GM18858 (cell line): Measurements from ENCODE around the gene SBF1.
"Not testable (repeated sequence)": the region's sequence is repeated elsewhere in the genome, so short reads cannot be mapped to it uniquely, and the experiment has no call there.

Experiments
- ATAC-seq: cut with Tn5 transposase; IDR thresholded peaks from one replicate; pipeline ENCODE4 v1.9.1; 2021; ENCODE audit not compliant: unreplicated experiment

SBF1 gene

DNA sequence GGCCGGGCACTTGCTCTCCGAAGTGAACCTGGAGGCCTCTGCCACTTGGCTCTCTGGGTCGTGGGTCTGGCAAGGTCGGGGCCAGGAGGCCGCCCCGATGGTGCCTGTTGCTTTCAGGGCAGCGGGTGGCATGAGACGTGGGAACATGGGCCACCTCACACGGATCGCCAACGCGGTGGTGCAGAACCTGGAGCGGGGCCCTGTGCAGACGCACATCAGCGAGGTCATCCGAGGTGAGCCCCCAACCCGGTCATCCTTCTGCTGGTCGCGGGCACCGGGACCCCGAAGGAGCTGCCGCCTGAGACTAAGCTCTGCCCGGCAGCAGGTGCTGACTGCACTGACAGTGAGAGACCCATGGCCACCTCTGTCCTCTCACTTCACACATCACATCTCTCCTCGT is 40.0 kb downstream of the SBF1 start:
- no peak for ATAC-seq

- ATAC-seq = not testable (repeated sequence)
Observed at GRCh38 chr22:50432877-50433510, 41.8 kb downstream of the SBF1 start.

GRCh38 chr22:50432131-50432876 is 42.5 kb downstream of the SBF1 start:
- no peak for ATAC-seq

DNA sequence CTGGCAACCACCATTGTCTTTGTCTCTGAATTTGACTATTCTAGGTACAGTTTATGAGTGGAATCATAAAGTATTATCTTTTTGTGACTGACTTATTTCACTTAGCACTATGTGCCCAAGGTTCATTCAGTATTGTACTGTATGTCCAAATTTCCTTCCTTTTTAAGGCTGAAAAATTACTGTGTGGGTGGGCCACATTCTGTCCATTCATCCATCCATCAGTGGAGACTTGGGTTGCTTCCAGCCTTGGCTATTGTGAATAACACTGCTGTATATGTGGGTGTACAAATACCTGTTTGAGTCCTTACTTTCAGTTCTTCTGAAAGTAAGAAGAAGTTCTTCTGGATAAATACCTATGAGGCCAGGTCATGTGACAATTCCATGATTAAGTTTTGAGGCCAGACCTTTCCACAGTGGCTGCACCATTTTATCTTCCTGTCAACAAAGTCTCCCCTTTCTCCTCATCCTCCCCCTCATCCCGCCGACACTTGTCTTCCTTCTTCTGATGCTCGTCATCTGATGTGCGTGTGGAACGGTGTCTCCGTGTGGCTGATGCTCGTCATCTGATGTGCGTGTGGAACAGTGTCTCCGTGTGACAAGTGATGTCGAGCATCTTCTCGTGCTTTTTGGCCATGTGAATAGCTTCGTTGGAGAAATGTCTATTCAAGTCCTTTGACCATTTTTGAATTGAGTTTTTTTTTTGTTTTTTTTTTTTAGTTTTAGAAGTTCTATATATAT is 49.5 kb downstream of the SBF1 start:
- no peak for ATAC-seq

DNA sequence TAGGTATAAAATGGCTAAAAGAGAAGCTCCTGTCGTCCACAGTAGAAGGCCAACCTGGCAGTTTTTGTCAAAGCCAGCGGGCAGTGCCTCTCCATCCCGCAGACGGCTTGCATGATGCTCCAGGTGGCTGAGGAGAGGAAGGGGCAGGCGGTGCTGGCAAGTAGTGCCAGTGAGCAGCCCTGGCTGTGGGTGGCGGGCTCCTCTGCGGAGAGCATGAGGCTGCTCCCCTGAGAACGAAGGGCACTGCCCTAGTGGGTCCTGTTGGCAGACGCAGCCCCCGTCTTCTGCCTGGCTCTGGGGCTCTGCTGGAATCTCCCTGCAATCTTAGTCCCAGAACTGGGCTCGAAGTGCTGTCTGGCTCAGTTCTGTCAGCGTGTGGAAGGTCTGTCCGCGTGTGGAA is 50.9 kb downstream of the SBF1 start:
- no peak for ATAC-seq

- ATAC-seq = no peak
Observed at GRCh38 chr22:50422961-50423815, 51.6 kb downstream of the SBF1 start.

- ATAC-seq = no peak
Observed at GRCh38 chr22:50422046-50422445, 52.8 kb downstream of the SBF1 start.

DNA sequence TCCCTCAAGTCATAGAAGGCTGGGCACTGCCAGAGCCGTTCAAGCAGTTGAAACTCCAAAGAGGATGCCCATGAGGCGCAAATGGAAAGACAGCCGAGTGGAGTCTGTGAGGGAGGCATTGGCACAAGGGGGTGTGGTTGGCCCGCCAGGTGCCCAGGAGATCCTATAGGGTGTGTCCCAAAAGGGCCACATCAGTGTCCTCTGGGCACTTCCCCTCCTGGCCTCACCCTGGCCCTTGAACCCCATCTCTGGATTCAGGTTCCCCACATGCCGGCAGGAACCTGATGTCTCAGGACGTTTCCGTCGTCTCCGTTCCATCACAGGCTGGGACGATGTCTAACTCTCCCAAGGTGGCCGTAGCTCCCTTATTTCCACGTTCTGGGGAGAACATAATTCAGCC is 54.3 kb downstream of the SBF1 start:
- ATAC-seq = no peak

DNA sequence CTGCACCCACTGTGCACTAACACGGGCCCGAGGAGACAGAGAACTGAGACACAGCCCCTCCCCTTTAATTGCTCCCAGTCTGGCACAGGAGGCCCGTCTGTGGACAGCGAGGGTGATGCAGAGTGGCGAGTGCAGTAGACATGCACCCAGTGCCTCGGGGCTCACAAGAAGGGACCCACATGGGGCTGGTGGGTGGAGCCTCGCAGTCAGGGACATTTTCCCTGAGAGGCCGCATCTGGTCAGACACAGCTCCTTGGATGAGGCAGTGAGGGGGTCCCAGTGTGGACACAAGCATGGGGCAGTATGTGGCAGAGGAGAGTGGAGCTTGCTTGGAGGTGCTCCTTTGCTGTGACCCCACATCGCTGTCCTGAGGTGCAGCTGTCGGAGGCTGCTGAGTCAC is 54.8 kb downstream of the SBF1 start:
- ATAC-seq = no peak

GRCh38 chr22:50419116-50419515 is 55.7 kb downstream of the SBF1 start:
- ATAC-seq = no peak

- ATAC-seq = no peak
Observed at GRCh38 chr22:50418624-50419023, 56.2 kb downstream of the SBF1 start.

GRCh38 chr22:50417411-50418210 is 57.2 kb downstream of the SBF1 start:
- no peak for ATAC-seq

- ATAC-seq = no peak
Observed at GRCh38 chr22:50416996-50417395, 57.8 kb downstream of the SBF1 start.

GRCh38 chr22:50415426-50415825 is 59.4 kb downstream of the SBF1 start:
- ATAC-seq = no peak

DNA sequence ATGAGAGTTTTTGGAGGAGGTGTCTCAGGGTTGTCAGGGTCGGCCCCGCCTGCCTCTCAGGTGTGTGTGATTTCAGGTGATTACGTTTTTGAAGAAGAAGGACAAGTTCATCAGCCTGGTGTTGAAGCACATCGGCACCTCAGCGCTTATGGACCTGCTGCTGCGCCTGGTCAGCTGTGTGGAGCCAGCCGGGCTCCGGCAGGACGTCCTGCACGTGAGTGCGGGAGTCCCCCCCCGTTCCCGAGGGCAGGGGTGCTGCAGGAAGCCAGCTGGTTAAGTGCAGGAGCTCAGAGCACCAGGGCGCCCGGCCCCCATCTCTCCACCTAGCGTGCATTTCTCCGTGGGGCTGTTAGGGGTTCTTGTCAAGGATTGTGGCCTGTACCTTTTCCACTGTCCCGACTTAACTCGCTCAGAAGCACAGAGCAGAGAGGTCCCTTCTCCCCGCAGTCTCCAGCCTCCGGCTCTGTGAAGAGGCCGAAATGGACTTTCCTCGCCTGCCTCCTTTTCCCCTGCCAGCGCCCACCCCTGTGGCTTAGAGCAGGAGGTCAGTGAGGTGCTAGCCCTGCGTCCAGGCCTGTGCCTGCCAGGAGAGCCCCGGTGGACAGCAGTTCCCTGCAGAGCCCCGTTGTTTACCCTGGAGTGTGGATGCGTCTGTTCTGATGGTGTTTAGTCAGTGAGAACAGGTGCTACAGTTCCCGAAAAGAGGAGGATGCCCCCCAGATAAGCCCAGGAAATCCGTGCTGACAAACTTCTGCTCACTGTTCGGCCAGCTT is 60.2 kb downstream of the SBF1 start:
- ATAC-seq = no peak

- ATAC-seq = not testable (repeated sequence)
Observed at GRCh38 chr22:50408954-50409353, 65.9 kb downstream of the SBF1 start.

GRCh38 chr22:50408311-50408710 is 66.5 kb downstream of the SBF1 start:
- no peak for ATAC-seq

DNA sequence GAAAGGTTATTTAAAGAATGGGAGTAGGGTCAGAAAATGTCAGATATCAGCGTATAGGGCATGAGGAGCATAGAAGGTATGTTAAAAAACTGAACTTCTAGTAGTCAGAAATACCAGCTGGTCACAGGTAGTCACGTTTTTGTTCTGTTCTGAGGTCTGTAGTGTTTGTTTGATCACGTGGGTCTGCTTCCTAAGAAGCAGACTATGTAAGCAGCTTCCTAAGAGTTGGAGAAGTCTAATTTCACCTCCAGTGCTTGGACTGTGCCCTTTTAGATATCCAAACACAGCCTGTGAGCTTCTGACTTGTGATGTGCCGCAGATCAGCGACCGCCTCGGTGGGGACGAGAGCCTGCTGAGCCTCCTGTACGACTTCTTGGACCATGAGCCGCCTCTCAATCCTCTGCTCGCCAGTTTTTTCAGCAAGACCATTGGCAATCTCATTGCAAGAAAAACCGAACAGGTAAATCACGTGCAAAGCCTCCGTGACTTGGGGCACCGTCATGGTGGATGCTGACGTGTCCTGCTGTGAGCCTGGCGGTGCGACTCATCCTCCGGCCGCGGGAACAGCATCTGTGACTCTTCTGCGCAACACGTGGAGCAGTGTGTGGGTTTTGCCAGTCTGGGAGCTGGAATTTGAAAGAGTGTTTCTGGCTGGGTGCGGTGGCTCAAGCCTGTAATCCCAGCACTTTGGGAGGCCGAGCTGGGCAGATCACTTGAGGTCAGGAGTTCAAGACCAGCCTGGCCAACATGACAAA is 68.2 kb downstream of the SBF1 start:
- ATAC-seq = no peak

- ATAC-seq = no peak
Observed at GRCh38 chr22:50403701-50404101, 71.1 kb downstream of the SBF1 start.
